ENCODE data around the gene SBF2.

SBF2 gene

GRCh38 chr11:9851366-9851765 lies 442.7 kb downstream of the SBF2 start:
- H3K4me1 ChIP-seq (ENCODE audit: control insufficient read depth, insufficient read depth, low read length): no peaks in the 10 kb centered on the region
- H3K4me3 ChIP-seq (ENCODE audit: low read length in 2 of 2): no peak overlapping the region
- no peak overlapping the region for H3K9ac ChIP-seq (ENCODE audit: low read length in 2 of 2)
- H3K36me3 ChIP-seq (ENCODE audit: control insufficient read depth in 2 of 2, insufficient read depth in 2 of 2, low read length in 2 of 2): peaks cover 15 to 30% of the 10 kb centered on the region in 2 donors
- H3K9me3 ChIP-seq (ENCODE audit: control insufficient read depth in 2 of 2, low read length in 2 of 2): no peaks in the 10 kb centered on the region
- H3K27ac ChIP-seq (ENCODE audit: low read length): no peak overlapping the region
- no peaks in the 10 kb centered on the region for H3K27me3 ChIP-seq (ENCODE audit: control insufficient read depth in 1 of 2, insufficient read depth in 2 of 2, low read length in 2 of 2)

DNA sequence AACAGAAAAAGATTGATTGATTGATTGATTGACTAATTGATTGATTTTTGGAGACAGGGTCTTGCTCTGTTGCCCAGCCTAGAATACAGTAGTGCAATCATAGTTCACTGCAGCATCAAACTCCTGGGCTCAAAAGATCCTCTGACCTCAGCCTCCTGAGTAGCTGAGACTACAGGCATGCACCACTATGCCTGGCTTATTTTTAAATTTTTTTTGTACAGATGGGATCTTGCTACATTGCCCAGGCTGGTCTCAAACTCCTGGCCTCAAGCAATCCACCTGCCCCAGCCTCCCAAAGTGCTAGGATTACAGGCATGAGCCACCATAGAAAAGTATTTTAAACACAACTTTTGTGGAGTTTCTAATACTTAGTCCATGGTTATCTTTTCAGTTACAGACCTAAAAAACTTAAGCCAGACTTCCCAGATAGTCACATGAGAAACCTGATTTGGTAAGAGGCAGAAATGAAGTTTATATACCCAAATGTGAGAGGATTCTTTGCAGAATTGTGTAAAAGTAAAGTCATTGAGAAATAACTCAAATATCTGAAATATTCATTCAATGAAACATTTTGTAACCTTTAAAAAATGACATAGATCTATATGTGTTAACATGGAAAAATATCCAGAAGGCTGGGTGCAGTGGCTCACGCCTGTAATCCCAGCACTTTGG lies 443.7 kb downstream of the SBF2 start:
- H3K9ac ChIP-seq (ENCODE audit: low read length in 2 of 2): no peak overlapping the region
- no peaks in the 10 kb centered on the region for H3K27me3 ChIP-seq (ENCODE audit: control insufficient read depth in 1 of 2, insufficient read depth in 2 of 2, low read length in 2 of 2)
- H3K4me3 ChIP-seq (ENCODE audit: low read length in 2 of 2): no peak overlapping the region
- H3K9me3 ChIP-seq (ENCODE audit: control insufficient read depth in 2 of 2, low read length in 2 of 2): no peaks in the 10 kb centered on the region
- H3K27ac ChIP-seq (ENCODE audit: low read length): no peak overlapping the region
- H3K4me1 ChIP-seq (ENCODE audit: control insufficient read depth, insufficient read depth, low read length): no peaks in the 10 kb centered on the region
- H3K36me3 ChIP-seq (ENCODE audit: control insufficient read depth in 2 of 2, insufficient read depth in 2 of 2, low read length in 2 of 2): peaks cover 7 to 28% of the 10 kb centered on the region in 2 donors

GRCh38 chr11:9849389-9849788 lies 444.6 kb downstream of the SBF2 start:
- H3K4me3 ChIP-seq (ENCODE audit: low read length in 2 of 2): no peak overlapping the region

GRCh38 chr11:9847636-9848035 lies 446.4 kb downstream of the SBF2 start:
- Histone ChIP-seq H3K36me3 (ENCODE audit: control insufficient read depth in 2 of 2, insufficient read depth in 2 of 2, low read length in 2 of 2) (peaks cover 11 to 31% of the 10 kb centered on the region in 2 donors), H3K27ac (ENCODE audit: low read length) (no peak overlapping the region), H3K4me3 (ENCODE audit: low read length in 2 of 2) (no peak overlapping the region), H3K9me3 (ENCODE audit: control insufficient read depth in 2 of 2, low read length in 2 of 2) (no peaks in the 10 kb centered on the region), H3K4me1 (ENCODE audit: control insufficient read depth, insufficient read depth, low read length) (no peaks in the 10 kb centered on the region), H3K27me3 (ENCODE audit: control insufficient read depth in 1 of 2, insufficient read depth in 2 of 2, low read length in 2 of 2) (no peaks in the 10 kb centered on the region), H3K9ac (ENCODE audit: low read length in 2 of 2) (no peak overlapping the region)

More at GRCh38 chr11:9849389-9849788, 444.6 kb downstream of the SBF2 start:
- no peaks in the 10 kb centered on the region for H3K9me3 ChIP-seq (ENCODE audit: control insufficient read depth in 2 of 2, low read length in 2 of 2)
- H3K27ac ChIP-seq (ENCODE audit: low read length): no peak overlapping the region
- H3K27me3 ChIP-seq (ENCODE audit: control insufficient read depth in 1 of 2, insufficient read depth in 2 of 2, low read length in 2 of 2): no peaks in the 10 kb centered on the region
- H3K9ac ChIP-seq (ENCODE audit: low read length in 2 of 2): no peak overlapping the region
- no peaks in the 10 kb centered on the region for H3K4me1 ChIP-seq (ENCODE audit: control insufficient read depth, insufficient read depth, low read length)
- H3K36me3 ChIP-seq (ENCODE audit: control insufficient read depth in 2 of 2, insufficient read depth in 2 of 2, low read length in 2 of 2): peaks cover 7 to 31% of the 10 kb centered on the region in 2 donors

GRCh38 chr11:9842923-9843322 lies 451.1 kb downstream of the SBF2 start:
- Histone ChIP-seq H3K4me3 (ENCODE audit: low read length in 2 of 2) (no peak overlapping the region), H3K36me3 (ENCODE audit: control insufficient read depth in 2 of 2, insufficient read depth in 2 of 2, low read length in 2 of 2) (peaks cover 17 to 30% of the 10 kb centered on the region in 2 donors), H3K27ac (ENCODE audit: low read length) (no peak overlapping the region), H3K9ac (ENCODE audit: low read length in 2 of 2) (no peak overlapping the region), H3K27me3 (ENCODE audit: control insufficient read depth in 1 of 2, insufficient read depth in 2 of 2, low read length in 2 of 2) (no peaks in the 10 kb centered on the region), H3K4me1 (ENCODE audit: control insufficient read depth, insufficient read depth, low read length) (no peaks in the 10 kb centered on the region), H3K9me3 (ENCODE audit: control insufficient read depth in 2 of 2, low read length in 2 of 2) (no peaks in the 10 kb centered on the region)

DNA sequence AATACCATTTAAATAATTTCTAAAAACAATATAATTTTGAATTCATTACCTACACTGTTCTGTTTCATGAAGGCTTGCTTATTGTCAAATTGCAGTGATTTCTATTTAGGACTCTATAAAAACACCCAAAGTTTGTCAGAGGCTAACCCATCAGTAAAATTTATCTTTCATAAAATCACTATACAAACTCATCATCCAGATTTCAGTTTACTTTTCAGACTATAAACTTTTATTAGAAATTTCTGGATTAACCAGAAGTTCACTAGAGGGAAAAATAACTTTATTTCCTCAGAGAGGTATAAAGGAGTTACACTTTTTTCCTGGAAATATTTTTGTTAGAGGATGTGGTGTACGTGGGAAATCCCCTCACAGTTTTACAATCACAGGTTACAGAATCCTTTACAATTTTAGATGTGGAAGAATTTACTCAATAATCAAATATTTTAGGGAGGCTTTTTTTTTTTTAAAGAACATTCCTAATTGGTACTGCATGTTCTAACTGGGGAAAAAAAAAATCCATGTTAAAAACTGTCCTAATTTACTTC lies 453.5 kb downstream of the SBF2 start:
- no peak overlapping the region for H3K27ac ChIP-seq (ENCODE audit: low read length)
- no peaks in the 10 kb centered on the region for H3K4me1 ChIP-seq (ENCODE audit: control insufficient read depth, insufficient read depth, low read length)
- no peak overlapping the region for H3K9ac ChIP-seq (ENCODE audit: low read length in 2 of 2)
- no peak overlapping the region for H3K4me3 ChIP-seq (ENCODE audit: low read length in 2 of 2)
- H3K27me3 ChIP-seq (ENCODE audit: control insufficient read depth in 1 of 2, insufficient read depth in 2 of 2, low read length in 2 of 2): no peaks in the 10 kb centered on the region
- H3K36me3 ChIP-seq (ENCODE audit: control insufficient read depth in 2 of 2, insufficient read depth in 2 of 2, low read length in 2 of 2): peaks cover 12% of the 10 kb centered on the region in 2 donors
- H3K9me3 ChIP-seq (ENCODE audit: control insufficient read depth in 2 of 2, low read length in 2 of 2): no peaks in the 10 kb centered on the region

GRCh38 chr11:9839550-9839949 lies 454.5 kb downstream of the SBF2 start:
- Histone ChIP-seq H3K4me3 (ENCODE audit: low read length in 2 of 2) (no peak overlapping the region), H3K36me3 (ENCODE audit: control insufficient read depth in 2 of 2, insufficient read depth in 2 of 2, low read length in 2 of 2) (peaks cover 5 to 12% of the 10 kb centered on the region in 2 donors), H3K9ac (ENCODE audit: low read length in 2 of 2) (no peak overlapping the region), H3K27ac (ENCODE audit: low read length) (no peak overlapping the region), H3K27me3 (ENCODE audit: control insufficient read depth in 1 of 2, insufficient read depth in 2 of 2, low read length in 2 of 2) (no peaks in the 10 kb centered on the region), H3K4me1 (ENCODE audit: control insufficient read depth, insufficient read depth, low read length) (no peaks in the 10 kb centered on the region), H3K9me3 (ENCODE audit: control insufficient read depth in 2 of 2, low read length in 2 of 2) (no peaks in the 10 kb centered on the region)

GRCh38 chr11:9838961-9839360 lies 455.1 kb downstream of the SBF2 start:
- no peaks in the 10 kb centered on the region for H3K9me3 ChIP-seq (ENCODE audit: control insufficient read depth in 2 of 2, low read length in 2 of 2)
- no peaks in the 10 kb centered on the region for H3K4me1 ChIP-seq (ENCODE audit: control insufficient read depth, insufficient read depth, low read length)
- H3K4me3 ChIP-seq (ENCODE audit: low read length in 2 of 2): no peak overlapping the region
- peaks cover 5 to 12% of the 10 kb centered on the region in 2 donors for H3K36me3 ChIP-seq (ENCODE audit: control insufficient read depth in 2 of 2, insufficient read depth in 2 of 2, low read length in 2 of 2)
- no peak overlapping the region for H3K9ac ChIP-seq (ENCODE audit: low read length in 2 of 2)
- no peaks in the 10 kb centered on the region for H3K27me3 ChIP-seq (ENCODE audit: control insufficient read depth in 1 of 2, insufficient read depth in 2 of 2, low read length in 2 of 2)
- H3K27ac ChIP-seq (ENCODE audit: low read length): no peak overlapping the region

GRCh38 chr11:9838229-9838628 lies 455.8 kb downstream of the SBF2 start:
- Histone ChIP-seq H3K36me3 (ENCODE audit: control insufficient read depth in 2 of 2, insufficient read depth in 2 of 2, low read length in 2 of 2) (peaks cover 5 to 12% of the 10 kb centered on the region in 2 donors), H3K27ac (ENCODE audit: low read length) (no peak overlapping the region), H3K9me3 (ENCODE audit: control insufficient read depth in 2 of 2, low read length in 2 of 2) (no peaks in the 10 kb centered on the region), H3K27me3 (ENCODE audit: control insufficient read depth in 1 of 2, insufficient read depth in 2 of 2, low read length in 2 of 2) (no peaks in the 10 kb centered on the region), H3K4me1 (ENCODE audit: control insufficient read depth, insufficient read depth, low read length) (no peaks in the 10 kb centered on the region), H3K9ac (ENCODE audit: low read length in 2 of 2) (no peak overlapping the region), H3K4me3 (ENCODE audit: low read length in 2 of 2) (no peak overlapping the region)

GRCh38 chr11:9834291-9834690 lies 459.7 kb downstream of the SBF2 start:
- Histone ChIP-seq H3K27me3 (ENCODE audit: control insufficient read depth in 1 of 2, insufficient read depth in 2 of 2, low read length in 2 of 2) (no peaks in the 10 kb centered on the region), H3K36me3 (ENCODE audit: control insufficient read depth in 2 of 2, insufficient read depth in 2 of 2, low read length in 2 of 2) (peaks cover 6 to 9% of the 10 kb centered on the region in 2 donors), H3K27ac (ENCODE audit: low read length) (no peak overlapping the region), H3K9me3 (ENCODE audit: control insufficient read depth in 2 of 2, low read length in 2 of 2) (no peaks in the 10 kb centered on the region), H3K4me3 (ENCODE audit: low read length in 2 of 2) (no peak overlapping the region), H3K4me1 (ENCODE audit: control insufficient read depth, insufficient read depth, low read length) (no peaks in the 10 kb centered on the region), H3K9ac (ENCODE audit: low read length in 2 of 2) (no peak overlapping the region)

GRCh38 chr11:9831122-9831521 lies 462.9 kb downstream of the SBF2 start:
- H3K4me3 ChIP-seq (ENCODE audit: low read length in 2 of 2): no peak overlapping the region
- H3K9me3 ChIP-seq (ENCODE audit: control insufficient read depth in 2 of 2, low read length in 2 of 2): no peaks in the 10 kb centered on the region
- no peak overlapping the region for H3K27ac ChIP-seq (ENCODE audit: low read length)
- peaks cover 4% of the 10 kb centered on the region in 2 donors for H3K36me3 ChIP-seq (ENCODE audit: control insufficient read depth in 2 of 2, insufficient read depth in 2 of 2, low read length in 2 of 2)
- no peaks in the 10 kb centered on the region for H3K27me3 ChIP-seq (ENCODE audit: control insufficient read depth in 1 of 2, insufficient read depth in 2 of 2, low read length in 2 of 2)
- H3K9ac ChIP-seq (ENCODE audit: low read length in 2 of 2): no peak overlapping the region
- no peaks in the 10 kb centered on the region for H3K4me1 ChIP-seq (ENCODE audit: control insufficient read depth, insufficient read depth, low read length)

Measured in stomach smooth muscle (tissue), 2 donors.